Measurements from ENCODE around the gene HS3ST3B1.

GRCh38 chr17:14310101-14310500 is 9.2 kb downstream of the HS3ST3B1 start:
- TF ChIP-seq CTCF (IDR thresholded peaks at IDR 0.05): no peak
- TF ChIP-seq TCF7L2 (IDR thresholded peaks at IDR 0.05; ENCODE audit: low read depth, low read length): no peak
- TF ChIP-seq SIN3A (IDR thresholded peaks at IDR 0.05; ENCODE audit: borderline replicate concordance, insufficient read depth, low read depth, low read length): no peak

Data from Panc1 (cell line).